Skeletal muscle cell (primary cell): Measurements from ENCODE around the gene HIPK3.
A peak's percentile ranks its signal among the peaks of the same experiment; 100 is the strongest.
"Not testable (repeated sequence)": the region's sequence is repeated elsewhere in the genome, so short reads cannot be mapped to it uniquely, and the experiment has no call there.

Experiments used
- DNase-seq: peaks from one replicate; pipeline ENCODE4 v3.0.0-alpha.2; 2010; ENCODE audit warnings: low read depth
- H3K4me3 ChIP-seq: 2 replicates; pipeline ENCODE4 v1.5.1; 2011; ENCODE audit warnings: low read depth, mild to moderate bottlenecking, control low read depth, low read length, moderate library complexity

The HIPK3 gene

DNA sequence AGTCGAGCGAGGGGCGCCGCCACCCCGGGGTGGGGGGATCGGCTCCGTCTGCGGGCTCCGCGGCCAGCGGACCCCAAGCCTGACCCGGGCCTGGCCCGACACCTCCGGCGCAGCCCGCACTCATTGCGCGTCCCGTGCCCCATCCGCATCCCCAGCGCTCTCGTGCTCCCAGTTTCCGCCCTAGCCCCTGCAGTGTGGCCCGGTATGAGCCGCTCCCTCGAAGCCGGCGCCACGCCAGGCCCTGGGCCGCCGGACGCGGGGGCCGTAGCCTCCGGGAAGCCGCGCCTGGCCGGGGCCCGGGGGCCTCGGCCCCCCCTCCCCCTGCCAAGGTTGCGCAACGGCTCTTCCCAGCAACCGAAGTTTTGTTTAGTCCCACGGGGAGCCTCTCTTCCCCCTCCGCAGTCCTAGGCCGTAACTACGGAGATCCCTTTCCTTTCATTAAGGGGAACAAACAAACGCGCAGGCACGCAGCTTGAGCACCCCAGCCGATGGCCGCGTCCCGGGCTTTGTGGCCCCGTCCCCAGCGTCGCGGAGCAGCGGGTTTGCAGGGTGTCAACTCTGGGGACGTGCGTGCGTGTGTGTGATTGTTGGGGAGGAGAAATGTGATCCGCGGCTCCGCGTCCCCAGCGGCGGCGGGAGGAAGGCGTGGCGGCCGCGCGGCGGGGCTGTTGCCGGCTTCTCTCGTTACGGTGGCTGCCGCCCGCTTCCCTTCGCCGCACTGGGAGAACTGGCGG is 883 bp downstream of the HIPK3 start:
- DNase-seq: peak; percentile 79

GRCh38 chr11:33258631-33259205 is 1.5 kb downstream of the HIPK3 start:
- DNase-seq: no peak
- peak overlapping the region; percentile 84 for H3K4me3 ChIP-seq

More for the DNA sequence above, 883 bp downstream of the HIPK3 start:
- H3K4me3 ChIP-seq: peak overlapping the region; percentile 84

GRCh38 chr11:33259869-33260268 is 2.7 kb downstream of the HIPK3 start:
- peak overlapping the region; percentile 84 for H3K4me3 ChIP-seq

GRCh38 chr11:33261350-33261749 is 4.2 kb downstream of the HIPK3 start:
- DNase-seq, H3K4me3 ChIP-seq: not testable (repeated sequence)

More at GRCh38 chr11:33259869-33260268, 2.7 kb downstream of the HIPK3 start:
- DNase-seq: no peak

GRCh38 chr11:33262011-33262645 is 4.9 kb downstream of the HIPK3 start:
- DNase-seq: peak; percentile 5
- no peak overlapping the region for H3K4me3 ChIP-seq

- no peak for DNase-seq
- H3K4me3 ChIP-seq: no peak overlapping the region
Observed at GRCh38 chr11:33263549-33263948, 6.4 kb downstream of the HIPK3 start.

DNA sequence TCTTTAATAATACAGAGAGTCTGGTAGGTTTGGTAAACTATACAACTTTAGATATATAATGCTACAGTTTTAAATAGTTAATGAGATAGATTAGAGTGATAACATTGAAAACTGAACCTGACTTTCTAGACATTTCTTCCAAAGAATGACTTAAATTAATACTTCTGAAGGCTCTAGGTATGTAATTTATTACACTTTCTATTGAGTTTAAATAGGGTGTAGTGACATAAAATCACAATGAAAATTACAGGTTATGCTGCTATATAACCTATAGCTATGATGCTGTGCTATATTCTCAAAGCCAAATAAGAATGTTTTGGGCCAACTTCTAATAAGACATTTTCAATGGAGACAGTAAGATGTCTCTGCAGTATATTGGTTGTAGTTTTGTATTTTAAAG is 7.7 kb downstream of the HIPK3 start:
- H3K4me3 ChIP-seq: no peak overlapping the region
- DNase-seq: no peak

GRCh38 chr11:33266393-33267215 is 9.4 kb downstream of the HIPK3 start:
- H3K4me3 ChIP-seq: no peak overlapping the region
- peak; percentile 47 for DNase-seq

- H3K4me3 ChIP-seq: no peak overlapping the region
- no peak for DNase-seq
Observed at GRCh38 chr11:33268945-33269540, 11.9 kb downstream of the HIPK3 start.

DNA sequence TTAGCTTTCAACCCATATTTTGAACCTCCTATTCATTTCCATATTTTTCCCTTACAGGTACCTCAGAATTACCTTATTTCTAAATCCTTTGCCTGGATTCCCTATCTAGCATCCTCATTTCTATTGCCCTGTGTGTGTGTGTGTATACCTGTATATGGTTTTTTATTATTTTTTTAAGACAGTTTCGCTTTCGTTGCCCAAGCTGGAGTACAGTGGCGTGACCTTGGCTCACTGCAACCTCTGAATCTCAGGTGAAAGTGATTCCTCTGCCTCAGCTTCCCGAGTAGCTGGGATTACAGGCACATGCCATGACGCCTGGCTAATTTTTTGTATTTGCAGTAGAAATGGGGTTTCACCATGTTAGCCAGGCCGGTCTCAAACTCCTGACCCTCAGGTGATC is 12.6 kb downstream of the HIPK3 start:
- no peak for DNase-seq
- H3K4me3 ChIP-seq: no peak overlapping the region

DNA sequence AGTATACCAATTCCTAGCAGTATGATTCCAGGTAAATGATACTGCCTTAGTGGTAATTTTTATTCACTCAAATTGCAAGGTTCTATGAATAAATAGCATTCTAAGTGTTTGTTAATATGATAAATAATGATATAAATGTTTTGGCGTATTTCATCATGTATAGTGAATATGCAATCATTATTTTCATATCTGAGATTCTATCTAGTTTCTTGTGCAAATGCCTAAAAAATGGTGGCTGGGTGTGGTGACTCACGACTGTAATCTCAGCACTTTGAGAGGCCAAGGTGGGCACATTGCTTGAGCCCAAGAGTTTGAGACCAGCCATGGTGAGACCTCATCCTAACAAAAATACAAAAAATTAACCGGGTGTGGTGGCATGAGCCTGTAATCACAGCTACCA is 13.9 kb downstream of the HIPK3 start:
- DNase-seq: no peak
- H3K4me3 ChIP-seq: no peak overlapping the region

DNA sequence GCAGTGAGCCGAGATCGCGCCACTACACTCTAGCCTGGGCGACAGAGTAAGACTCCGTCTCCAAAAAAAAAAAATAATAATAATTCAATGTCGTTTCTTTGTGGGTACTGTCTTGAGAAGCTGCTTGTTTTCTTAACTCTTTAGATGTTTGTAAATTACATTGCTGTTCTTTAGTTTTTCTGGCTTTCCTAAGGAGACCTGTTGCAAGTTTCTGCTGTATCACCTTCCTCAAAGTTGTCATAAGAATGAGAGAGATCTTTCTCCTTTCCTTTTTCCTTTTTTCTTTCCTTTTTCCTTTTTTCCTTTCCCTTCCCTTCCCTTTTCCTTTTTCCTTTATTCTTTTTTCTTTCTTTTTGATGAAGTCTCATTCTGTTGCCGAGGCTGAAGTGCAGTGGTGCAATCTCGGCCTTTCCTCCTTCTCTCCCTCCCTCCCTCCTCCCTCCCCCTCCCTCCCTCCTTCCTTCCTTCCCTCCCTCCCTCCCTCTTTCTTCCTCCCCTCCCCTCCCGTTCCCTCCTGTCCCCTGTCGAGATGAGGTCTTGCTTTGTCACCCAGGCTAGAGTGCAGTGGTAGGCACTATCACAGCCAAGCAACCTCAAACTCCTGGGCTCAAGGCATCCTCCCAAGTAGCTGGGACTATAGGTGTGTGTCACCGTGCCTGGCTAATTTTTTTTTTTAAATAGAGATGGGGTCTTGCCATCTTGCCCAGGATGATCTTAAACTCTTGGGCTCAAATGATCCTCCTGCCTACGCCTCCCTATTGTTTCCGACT is 15.3 kb downstream of the HIPK3 start:
- H3K4me3 ChIP-seq: no peak overlapping the region
- no peak for DNase-seq

DNA sequence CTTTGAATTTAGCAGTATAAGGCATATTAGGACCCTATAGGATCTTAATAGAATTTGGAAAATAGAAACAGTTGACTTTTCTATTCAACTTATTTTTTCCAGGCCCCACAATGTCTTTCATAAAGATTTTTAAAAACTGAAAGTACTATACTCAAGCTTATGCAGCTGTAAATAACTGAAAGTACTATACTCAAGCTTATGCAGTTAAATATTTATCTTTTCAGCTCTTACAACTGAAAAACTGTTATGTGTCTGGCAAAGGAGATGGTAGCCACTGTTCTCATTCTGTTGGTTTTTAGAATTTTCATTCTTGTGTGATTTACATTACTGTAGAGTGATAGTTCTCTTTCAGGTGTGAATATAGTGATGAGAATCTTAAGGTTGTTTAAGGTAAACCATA is 16.5 kb downstream of the HIPK3 start:
- no peak overlapping the region for H3K4me3 ChIP-seq
- DNase-seq: no peak

DNA sequence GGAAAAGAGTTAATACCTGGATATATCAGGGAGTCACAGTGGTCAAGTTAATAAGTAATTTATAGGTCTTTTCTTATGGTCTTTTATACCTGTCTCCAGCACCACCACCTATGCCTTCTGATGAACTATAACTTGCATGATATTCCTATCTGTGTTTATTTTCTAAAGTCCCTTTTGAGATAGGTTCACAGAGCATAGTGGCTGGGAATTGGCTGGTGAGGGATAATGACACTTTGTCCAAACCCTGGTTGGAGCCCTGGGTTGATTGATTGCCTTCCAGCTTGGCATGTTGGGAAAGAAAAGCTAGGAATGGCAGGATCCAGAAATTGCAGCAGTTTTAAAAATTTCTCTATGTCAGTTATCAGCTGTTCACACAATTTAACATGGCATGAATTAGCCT is 23.2 kb downstream of the HIPK3 start:
- DNase-seq: no peak
- no peak overlapping the region for H3K4me3 ChIP-seq

- no peak overlapping the region for H3K4me3 ChIP-seq
- DNase-seq: no peak
Observed at GRCh38 chr11:33281758-33282157, 24.6 kb downstream of the HIPK3 start.

DNA sequence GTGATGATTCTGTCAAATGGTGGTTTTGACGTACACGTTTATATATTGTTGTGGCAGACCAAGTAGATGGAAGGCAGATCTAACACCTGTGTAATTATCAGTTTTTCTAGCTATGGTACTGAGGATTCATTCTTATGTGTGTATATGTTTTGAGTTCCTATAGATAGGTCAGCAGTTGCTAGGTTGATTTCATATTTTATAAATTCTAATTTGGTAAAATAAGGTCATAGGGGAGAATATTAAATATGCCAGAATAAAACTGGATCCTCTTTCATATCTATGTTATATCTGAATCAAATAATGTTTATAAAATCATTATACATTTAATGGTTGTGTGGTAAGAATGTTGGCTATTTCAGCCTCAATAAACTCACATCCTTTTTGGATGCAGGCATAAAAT is 27.6 kb downstream of the HIPK3 start:
- no peak for DNase-seq
- H3K4me3 ChIP-seq: no peak overlapping the region

GRCh38 chr11:33290319-33290718 is 33.1 kb downstream of the HIPK3 start:
- no peak overlapping the region for H3K4me3 ChIP-seq
- DNase-seq: no peak

GRCh38 chr11:33291004-33291777 is 34.0 kb downstream of the HIPK3 start:
- H3K4me3 ChIP-seq: no peak overlapping the region
- no peak for DNase-seq
